Smooth muscle cell (in vitro differentiated cells): ENCODE measurements around the gene PRR35. TPM values are rescaled to one million over a fixed set of nuclear protein-coding genes. Genes with fewer than 3 reads are reported as not detected.

Experiments
- DNase-seq: peaks from one replicate; lab custom pipeline; 2025; ENCODE audit not compliant: unreplicated experiment; lab: John Stamatoyannopoulos, UW
- H2AFZ ChIP-seq: fragments of 200-600 bp; sonication (generic); 2 replicates; pipeline ENCODE4 v1.6.0; 2016; ENCODE audit warnings: antibody characterized with exemption, low read depth, mild to moderate bottlenecking
- H3F3A ChIP-seq: fragments of 200-600 bp; sonication (generic); 2 replicates; pipeline ENCODE4 v1.6.0; 2017; ENCODE audit warnings: antibody characterized with exemption, low read depth
- H3K27ac ChIP-seq: fragments of 200-600 bp; sonication (generic); 2 replicates; pipeline ENCODE4 v1.5.1; 2016; ENCODE audit warnings: low read depth, mild to moderate bottlenecking
- H3K27me3 ChIP-seq: fragments of 200-600 bp; sonication (generic); 2 replicates; pipeline ENCODE4 v1.6.1; 2016; ENCODE audit warnings: low read depth, mild to moderate bottlenecking
- H3K36me3 ChIP-seq: fragments of 200-600 bp; sonication (generic); 2 replicates; pipeline ENCODE4 v1.5.1; 2016; ENCODE audit warnings: low read depth
- H3K4me1 ChIP-seq: fragments of 200-600 bp; sonication (generic); 2 replicates; pipeline ENCODE4 v1.5.1; 2016; ENCODE audit warnings: low read depth
- H3K4me2 ChIP-seq: fragments of 200-600 bp; sonication (generic); 2 replicates; pipeline ENCODE4 v1.6.0; 2016; ENCODE audit warnings: mild to moderate bottlenecking
- H3K4me3 ChIP-seq: fragments of 200-600 bp; sonication (generic); 2 replicates; pipeline ENCODE4 v1.5.1; 2016; ENCODE audit warnings: mild to moderate bottlenecking
- H3K79me2 ChIP-seq: fragments of 200-600 bp; sonication (generic); 2 replicates; pipeline ENCODE4 v1.6.0; 2016; ENCODE audit warnings: low read depth, mild to moderate bottlenecking
- H3K9ac ChIP-seq: fragments of 200-600 bp; sonication (generic); 2 replicates; pipeline ENCODE4 v1.6.0; 2016; ENCODE audit warnings: low read depth
- H3K9me3 ChIP-seq: fragments of 200-600 bp; sonication (generic); replicated peaks from 2 replicates; pipeline ENCODE4 v1.5.1; 2016; ENCODE audit warnings: low read depth
- H4K20me1 ChIP-seq: fragments of 200-600 bp; sonication (generic); 2 replicates; pipeline ENCODE4 v1.6.0; 2016; ENCODE audit warnings: low read depth
- WGBS: methylation state at CpG from one replicate; pipeline ENCODE4 v1.1.7; 2016; ENCODE audit warnings: low lambda C conversion rate; 5-methylcytosine and 5-hydroxymethylcytosine counted together
- polyA plus RNA-seq: library from polyadenylated mRNA; unstranded; fragments of >200 nt; fragmentation: Nextera tagmentation; extraction: Ambion mirVana; gene quantifications from 2 replicates; pipeline ENCODE4 v1.2.1, GENCODE V29; 2016
- total RNA-seq: library from RNA; depleted of rRNA; stranded (reverse); fragments of >200 nt; gene quantifications from 2 replicates; pipeline ENCODE4 v1.2.3, GENCODE V29; 2014
- TF ChIP-seq, protein P1 (sequence below): fragments of 200-600 bp; sonication (generic); IDR thresholded peaks from 2 replicates; pipeline ENCODE4 v1.5.1; 2017; ENCODE audit warnings: borderline replicate concordance, mild to moderate bottlenecking, antibody characterized with exemption; ENCODE audit not compliant: insufficient read depth, poor library complexity, severe bottlenecking

PRR35 gene
- total and polyA plus RNA-seq, 2 experiments from 2014 or later = not detected

DNA sequence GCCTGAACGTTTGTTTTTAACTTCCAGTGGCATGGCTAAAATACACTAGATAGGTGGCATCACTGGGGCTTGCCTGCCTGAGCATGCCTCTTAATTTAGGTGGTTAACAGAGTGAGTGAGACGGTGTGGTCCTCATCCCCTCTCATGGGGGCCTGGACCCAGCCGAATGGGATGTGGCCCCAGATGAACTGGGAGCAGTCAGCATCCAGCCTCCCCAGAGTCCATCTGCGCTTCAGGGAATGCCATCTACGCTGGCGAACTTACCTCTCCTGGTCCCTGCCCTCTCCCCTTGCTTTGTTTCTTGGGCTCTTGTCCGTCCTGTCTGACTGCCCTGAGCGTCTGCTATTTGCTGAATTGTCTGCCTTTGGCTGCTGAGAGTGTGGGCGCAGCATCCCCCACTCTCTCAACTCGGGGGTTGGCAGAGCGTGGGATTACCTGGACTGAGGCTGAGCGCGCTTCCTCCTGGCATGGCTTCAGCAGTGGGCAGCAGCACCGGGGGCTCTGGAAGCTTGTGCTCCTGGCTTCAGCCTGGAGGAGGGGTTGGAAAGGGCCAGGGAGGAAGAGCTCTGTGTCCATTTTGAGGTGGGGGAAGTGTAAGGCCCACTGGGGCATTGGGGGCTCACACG, 31.8 kb downstream of the PRR35 start:
- Histone ChIP-seq H3K4me3 (no peak overlapping the region), H3K79me2 (peaks cover 66% of the 10 kb centered on the region), H3K36me3 (no peaks in the 10 kb centered on the region), H3K27me3 (no peaks in the 10 kb centered on the region), H4K20me1 (peaks cover 67% of the 10 kb centered on the region), H3K27ac (no peak overlapping the region), H3K9me3 (no peaks in the 10 kb centered on the region), H3K9ac (no peak overlapping the region), H3F3A (no peaks in the 10 kb centered on the region), H3K4me2 (peak overlapping the region; percentile 93), H2AFZ (no peak overlapping the region), H3K4me1 (peaks cover 6% of the 10 kb centered on the region)
- whole genome bisulfite sequencing = 89% methylated on average over 15 of the region's 15 CpGs
- no peak for DNase-seq
- TF ChIP-seq, protein P1, sequence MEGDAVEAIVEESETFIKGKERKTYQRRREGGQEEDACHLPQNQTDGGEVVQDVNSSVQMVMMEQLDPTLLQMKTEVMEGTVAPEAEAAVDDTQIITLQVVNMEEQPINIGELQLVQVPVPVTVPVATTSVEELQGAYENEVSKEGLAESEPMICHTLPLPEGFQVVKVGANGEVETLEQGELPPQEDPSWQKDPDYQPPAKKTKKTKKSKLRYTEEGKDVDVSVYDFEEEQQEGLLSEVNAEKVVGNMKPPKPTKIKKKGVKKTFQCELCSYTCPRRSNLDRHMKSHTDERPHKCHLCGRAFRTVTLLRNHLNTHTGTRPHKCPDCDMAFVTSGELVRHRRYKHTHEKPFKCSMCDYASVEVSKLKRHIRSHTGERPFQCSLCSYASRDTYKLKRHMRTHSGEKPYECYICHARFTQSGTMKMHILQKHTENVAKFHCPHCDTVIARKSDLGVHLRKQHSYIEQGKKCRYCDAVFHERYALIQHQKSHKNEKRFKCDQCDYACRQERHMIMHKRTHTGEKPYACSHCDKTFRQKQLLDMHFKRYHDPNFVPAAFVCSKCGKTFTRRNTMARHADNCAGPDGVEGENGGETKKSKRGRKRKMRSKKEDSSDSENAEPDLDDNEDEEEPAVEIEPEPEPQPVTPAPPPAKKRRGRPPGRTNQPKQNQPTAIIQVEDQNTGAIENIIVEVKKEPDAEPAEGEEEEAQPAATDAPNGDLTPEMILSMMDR = no peak

- no peaks in the 10 kb centered on the region for H3K27me3 ChIP-seq
- H3K27ac ChIP-seq = peak overlapping the region; percentile 35
- H3F3A ChIP-seq = no peaks in the 10 kb centered on the region
- H3K4me3 ChIP-seq = no peak overlapping the region
- H3K79me2 ChIP-seq = peaks cover 68% of the 10 kb centered on the region
- no peak overlapping the region for H3K4me2 ChIP-seq
- DNase-seq = no peak
- H3K9me3 ChIP-seq = no peaks in the 10 kb centered on the region
- peaks cover 3% of the 10 kb centered on the region for H3K4me1 ChIP-seq
- H4K20me1 ChIP-seq = peaks cover 74% of the 10 kb centered on the region
- H3K36me3 ChIP-seq = no peaks in the 10 kb centered on the region
- 91% methylated on average over 24 of the region's 24 CpGs for WGBS
- H2AFZ ChIP-seq = no peak overlapping the region
- TF ChIP-seq, protein P1 = no peak
- H3K9ac ChIP-seq = no peak overlapping the region
Observed at GRCh38 chr16:592518-593306, 32.5 kb downstream of the PRR35 start.

DNA sequence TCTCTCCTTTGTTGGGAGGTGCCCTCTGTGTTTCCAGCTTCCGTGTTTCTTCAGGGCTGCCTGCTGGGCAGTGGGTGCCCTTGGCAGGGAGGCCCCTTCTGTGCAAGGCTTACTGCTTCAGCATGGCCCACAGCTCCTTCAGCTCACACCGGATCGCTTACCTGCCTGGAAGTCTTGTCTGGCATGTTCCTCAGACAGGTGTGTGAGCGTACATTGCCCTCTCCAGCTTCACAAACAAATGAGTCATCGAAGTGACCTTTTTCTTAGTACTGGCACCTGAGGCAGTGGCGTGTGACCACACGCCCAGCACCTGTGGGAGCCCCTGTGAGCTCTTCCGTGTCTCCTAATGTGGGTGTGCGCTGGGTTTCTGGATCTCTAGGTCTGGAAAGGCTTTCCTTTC, 33.2 kb downstream of the PRR35 start:
- no peak for DNase-seq
- 69% methylated on average over 9 of the region's 9 CpGs for WGBS
- H3K27ac ChIP-seq = peak overlapping the region; percentile 35
- TF ChIP-seq, protein P1 = no peak
- peaks cover 68% of the 10 kb centered on the region for H3K79me2 ChIP-seq
- H4K20me1 ChIP-seq = peaks cover 81% of the 10 kb centered on the region
- no peaks in the 10 kb centered on the region for H3K36me3 ChIP-seq
- no peaks in the 10 kb centered on the region for H3K9me3 ChIP-seq
- H3K4me1 ChIP-seq = peaks cover 3% of the 10 kb centered on the region
- H3F3A ChIP-seq = no peaks in the 10 kb centered on the region
- no peaks in the 10 kb centered on the region for H3K27me3 ChIP-seq
- H3K4me2 ChIP-seq = no peak overlapping the region
- no peak overlapping the region for H3K9ac ChIP-seq
- no peak overlapping the region for H3K4me3 ChIP-seq
- H2AFZ ChIP-seq = no peak overlapping the region
